Measurements from ENCODE around the gene OR4C11.

The OR4C11 gene

GRCh38 chr11:55607545-55607944 is at the start of gene OR4C11:
Gene OR4C11, minus strand, starts transcription at chr11:55607645. Its CDS starts 3,272 bp downstream, at chr11:55604373.
- no peak for DNase-seq (ENCODE audit: low spot score)

GRCh38 chr11:55655096-55655495 is 47.7 kb upstream of the OR4C11 start:
- DNase-seq (ENCODE audit: low spot score), result no peak

- DNase-seq (ENCODE audit: low spot score), result no peak
Measured at GRCh38 chr11:55652560-55652959, 45.1 kb upstream of the OR4C11 start.

GRCh38 chr11:55648027-55648426 is 40.6 kb upstream of the OR4C11 start, which contains the start of gene OR4S2:
Gene OR4S2, plus strand, starts transcription at chr11:55648327. Its CDS starts 2,577 bp downstream, at chr11:55650904.
- DNase-seq (ENCODE audit: low spot score), result no peak

GRCh38 chr11:55634813-55635212 is 27.4 kb upstream of the OR4C11 start, which contains the start of gene OR4P4:
Gene OR4P4, plus strand, starts transcription at chr11:55635113.
- no peak for DNase-seq (ENCODE audit: low spot score)

- DNase-seq (ENCODE audit: low spot score), result no peak
Measured at GRCh38 chr11:55624531-55624930, 17.1 kb upstream of the OR4C11 start.

GRCh38 chr11:55572548-55572947 is 34.9 kb downstream of the OR4C11 start:
- DNase-seq (ENCODE audit: low spot score), result no peak

- DNase-seq (ENCODE audit: low spot score), result no peak
Measured at GRCh38 chr11:55571828-55572227, 35.6 kb downstream of the OR4C11 start, which contains the start of gene OR4C16. Gene OR4C16, plus strand, starts transcription at chr11:55572128. Its CDS starts 0 bp downstream, at chr11:55572128.

- no peak for DNase-seq (ENCODE audit: low spot score)
Measured at GRCh38 chr11:55554169-55554568, 53.3 kb downstream of the OR4C11 start, which contains the start of gene OR4C15. Gene OR4C15, plus strand, starts transcription at chr11:55554469. Its CDS starts 0 bp downstream, at chr11:55554469.

All from germinal center (tissue), 1 donor.